ENCODE measurements around the gene PRTFDC1.
"Not testable (repeated sequence)": the region's sequence is repeated elsewhere in the genome, so short reads cannot be mapped to it uniquely, and the experiment has no call there.

- TF ChIP-seq, protein P1, sequence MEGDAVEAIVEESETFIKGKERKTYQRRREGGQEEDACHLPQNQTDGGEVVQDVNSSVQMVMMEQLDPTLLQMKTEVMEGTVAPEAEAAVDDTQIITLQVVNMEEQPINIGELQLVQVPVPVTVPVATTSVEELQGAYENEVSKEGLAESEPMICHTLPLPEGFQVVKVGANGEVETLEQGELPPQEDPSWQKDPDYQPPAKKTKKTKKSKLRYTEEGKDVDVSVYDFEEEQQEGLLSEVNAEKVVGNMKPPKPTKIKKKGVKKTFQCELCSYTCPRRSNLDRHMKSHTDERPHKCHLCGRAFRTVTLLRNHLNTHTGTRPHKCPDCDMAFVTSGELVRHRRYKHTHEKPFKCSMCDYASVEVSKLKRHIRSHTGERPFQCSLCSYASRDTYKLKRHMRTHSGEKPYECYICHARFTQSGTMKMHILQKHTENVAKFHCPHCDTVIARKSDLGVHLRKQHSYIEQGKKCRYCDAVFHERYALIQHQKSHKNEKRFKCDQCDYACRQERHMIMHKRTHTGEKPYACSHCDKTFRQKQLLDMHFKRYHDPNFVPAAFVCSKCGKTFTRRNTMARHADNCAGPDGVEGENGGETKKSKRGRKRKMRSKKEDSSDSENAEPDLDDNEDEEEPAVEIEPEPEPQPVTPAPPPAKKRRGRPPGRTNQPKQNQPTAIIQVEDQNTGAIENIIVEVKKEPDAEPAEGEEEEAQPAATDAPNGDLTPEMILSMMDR (IDR thresholded peaks at IDR 0.05), result not testable (repeated sequence)
- not testable (repeated sequence) for TF ChIP-seq POLR2A (IDR thresholded peaks at IDR 0.05)
Observed at GRCh38 chr10:24922222-24922868, 30.1 kb downstream of the PRTFDC1 start.
